Smooth muscle cell (in vitro differentiated cells): ENCODE data around the gene SLC6A5. TPM values are rescaled to one million over a fixed set of nuclear protein-coding genes. Genes with fewer than 3 reads are reported as not detected.
A peak's percentile ranks its signal among the peaks of the same experiment; 100 is the strongest.

ENCODE experiments used
- DNase-seq: peaks from one replicate; lab custom pipeline; 2025; ENCODE audit not compliant: unreplicated experiment; lab: John Stamatoyannopoulos, UW
- H2AFZ ChIP-seq: fragments of 200-600 bp; sonication (generic); 2 replicates; pipeline ENCODE4 v1.6.0; 2016; ENCODE audit warnings: antibody characterized with exemption, low read depth, mild to moderate bottlenecking
- H3F3A ChIP-seq: fragments of 200-600 bp; sonication (generic); 2 replicates; pipeline ENCODE4 v1.6.0; 2017; ENCODE audit warnings: antibody characterized with exemption, low read depth
- H3K27ac ChIP-seq: fragments of 200-600 bp; sonication (generic); 2 replicates; pipeline ENCODE4 v1.5.1; 2016; ENCODE audit warnings: low read depth, mild to moderate bottlenecking
- H3K27me3 ChIP-seq: fragments of 200-600 bp; sonication (generic); 2 replicates; pipeline ENCODE4 v1.6.1; 2016; ENCODE audit warnings: low read depth, mild to moderate bottlenecking
- H3K36me3 ChIP-seq: fragments of 200-600 bp; sonication (generic); 2 replicates; pipeline ENCODE4 v1.5.1; 2016; ENCODE audit warnings: low read depth
- H3K4me1 ChIP-seq: fragments of 200-600 bp; sonication (generic); 2 replicates; pipeline ENCODE4 v1.5.1; 2016; ENCODE audit warnings: low read depth
- H3K4me2 ChIP-seq: fragments of 200-600 bp; sonication (generic); 2 replicates; pipeline ENCODE4 v1.6.0; 2016; ENCODE audit warnings: mild to moderate bottlenecking
- H3K4me3 ChIP-seq: fragments of 200-600 bp; sonication (generic); 2 replicates; pipeline ENCODE4 v1.5.1; 2016; ENCODE audit warnings: mild to moderate bottlenecking
- H3K79me2 ChIP-seq: fragments of 200-600 bp; sonication (generic); 2 replicates; pipeline ENCODE4 v1.6.0; 2016; ENCODE audit warnings: low read depth, mild to moderate bottlenecking
- H3K9ac ChIP-seq: fragments of 200-600 bp; sonication (generic); 2 replicates; pipeline ENCODE4 v1.6.0; 2016; ENCODE audit warnings: low read depth
- H3K9me3 ChIP-seq: fragments of 200-600 bp; sonication (generic); replicated peaks from 2 replicates; pipeline ENCODE4 v1.5.1; 2016; ENCODE audit warnings: low read depth
- H4K20me1 ChIP-seq: fragments of 200-600 bp; sonication (generic); 2 replicates; pipeline ENCODE4 v1.6.0; 2016; ENCODE audit warnings: low read depth
- CTCF ChIP-seq: fragments of 200-600 bp; sonication (generic); IDR thresholded peaks from 2 replicates; pipeline ENCODE4 v1.5.1; 2017; ENCODE audit warnings: borderline replicate concordance, mild to moderate bottlenecking, antibody characterized with exemption; ENCODE audit not compliant: insufficient read depth, poor library complexity, severe bottlenecking
- WGBS: methylation state at CpG from one replicate; pipeline ENCODE4 v1.1.7; 2016; ENCODE audit warnings: low lambda C conversion rate; 5-methylcytosine and 5-hydroxymethylcytosine counted together
- polyA plus RNA-seq: library from polyadenylated mRNA; unstranded; fragments of >200 nt; fragmentation: Nextera tagmentation; extraction: Ambion mirVana; gene quantifications from 2 replicates; pipeline ENCODE4 v1.2.1, GENCODE V29; 2016
- total RNA-seq: library from RNA; depleted of rRNA; stranded (reverse); fragments of >200 nt; gene quantifications from 2 replicates; pipeline ENCODE4 v1.2.3, GENCODE V29; 2014

SLC6A5 gene
- total and polyA plus RNA-seq, 2 experiments from 2014 or later, result not detected

GRCh38 chr11:20658135-20658534 is 58.7 kb downstream of the SLC6A5 start:
- H3K27ac ChIP-seq, result no peak overlapping the region
- peaks cover 54% of the 10 kb centered on the region for H3K27me3 ChIP-seq
- H3K4me3 ChIP-seq, result no peak overlapping the region
- no peak for TF ChIP-seq CTCF
- no peaks in the 10 kb centered on the region for H3K36me3 ChIP-seq
- no peak overlapping the region for H3K9ac ChIP-seq
- H3K4me1 ChIP-seq, result no peaks in the 10 kb centered on the region
- 70% methylated on average over 1 of the region's 1 CpG for WGBS
- no peak for DNase-seq
- no peak overlapping the region for H2AFZ ChIP-seq
- H3K79me2 ChIP-seq, result no peaks in the 10 kb centered on the region
- no peaks in the 10 kb centered on the region for H4K20me1 ChIP-seq
- H3F3A ChIP-seq, result no peaks in the 10 kb centered on the region
- H3K4me2 ChIP-seq, result no peak overlapping the region
- H3K9me3 ChIP-seq, result no peaks in the 10 kb centered on the region

GRCh38 chr11:20661445-20661844 is 62.0 kb downstream of the SLC6A5 start:
- Histone ChIP-seq H3K4me2 (no peak overlapping the region), H2AFZ (no peak overlapping the region), H3K4me1 (no peaks in the 10 kb centered on the region), H3K27me3 (peaks cover 49% of the 10 kb centered on the region), H3K9me3 (no peaks in the 10 kb centered on the region), H3K4me3 (no peak overlapping the region), H3K9ac (no peak overlapping the region), H3F3A (no peaks in the 10 kb centered on the region), H3K27ac (no peak overlapping the region), H3K79me2 (no peaks in the 10 kb centered on the region), H3K36me3 (no peaks in the 10 kb centered on the region), H4K20me1 (no peaks in the 10 kb centered on the region)
- TF ChIP-seq CTCF, result no peak
- DNase-seq, result no peak
- 84% methylated on average over 3 of the region's 3 CpGs for WGBS

GRCh38 chr11:20661850-20662249 is 62.4 kb downstream of the SLC6A5 start:
- no peak overlapping the region for H3K4me3 ChIP-seq
- H3K9ac ChIP-seq, result no peak overlapping the region
- no peaks in the 10 kb centered on the region for H3K36me3 ChIP-seq
- no peak for DNase-seq
- no peaks in the 10 kb centered on the region for H3K4me1 ChIP-seq
- no peak overlapping the region for H2AFZ ChIP-seq
- no peaks in the 10 kb centered on the region for H3F3A ChIP-seq
- no peaks in the 10 kb centered on the region for H3K9me3 ChIP-seq
- H3K4me2 ChIP-seq, result no peak overlapping the region
- peaks cover 49% of the 10 kb centered on the region for H3K27me3 ChIP-seq
- TF ChIP-seq CTCF, result no peak
- H3K79me2 ChIP-seq, result no peaks in the 10 kb centered on the region
- 86% methylated on average over 3 of the region's 3 CpGs for WGBS
- H4K20me1 ChIP-seq, result no peaks in the 10 kb centered on the region
- no peak overlapping the region for H3K27ac ChIP-seq

GRCh38 chr11:20668131-20668809 is 68.9 kb downstream of the SLC6A5 start:
- no peak overlapping the region for H3K9ac ChIP-seq
- 9% methylated on average over 10 of the region's 10 CpGs for WGBS
- no peak overlapping the region for H3K27ac ChIP-seq

More at GRCh38 chr11:20668131-20668809, 68.9 kb downstream of the SLC6A5 start:
- Histone ChIP-seq H3K4me2 (no peak overlapping the region), H3K36me3 (no peaks in the 10 kb centered on the region), H3F3A (no peaks in the 10 kb centered on the region), H3K79me2 (no peaks in the 10 kb centered on the region), H3K4me1 (peaks cover 8% of the 10 kb centered on the region), H3K4me3 (peak overlapping the region; percentile 38), H3K9me3 (no peaks in the 10 kb centered on the region), H4K20me1 (no peaks in the 10 kb centered on the region), H2AFZ (no peak overlapping the region), H3K27me3 (peaks cover 94% of the 10 kb centered on the region)
- DNase-seq, result no peak
- no peak for TF ChIP-seq CTCF
